Stimulated activated CD4-positive, alpha-beta T cell treated with anti-CD3 and anti-CD28 coated beads, Interleukin-4, amount 100 ng/mL, for 4 hours (primary cell): ENCODE measurements around the gene TAOK3.
A peak's percentile ranks its signal among the peaks of the same experiment; 100 is the strongest.
"Not testable (repeated sequence)": the region's sequence is repeated elsewhere in the genome, so short reads cannot be mapped to it uniquely, and the experiment has no call there.

Source experiments
- DNase-seq, 2 experiments: peaks; one replicate each; pipeline ENCODE4 v3.0.0-alpha.2; 2020

The TAOK3 gene

GRCh38 chr12:118189741-118190191 lies 182.9 kb downstream of the TAOK3 start:
- DNase-seq, result no peak

- no peak for DNase-seq
Observed at GRCh38 chr12:118188690-118189371, 183.9 kb downstream of the TAOK3 start.

GRCh38 chr12:118187751-118188435 lies 184.8 kb downstream of the TAOK3 start:
- DNase-seq, result no peak

GRCh38 chr12:118185602-118186397 lies 186.9 kb downstream of the TAOK3 start:
- no peak for DNase-seq

DNA sequence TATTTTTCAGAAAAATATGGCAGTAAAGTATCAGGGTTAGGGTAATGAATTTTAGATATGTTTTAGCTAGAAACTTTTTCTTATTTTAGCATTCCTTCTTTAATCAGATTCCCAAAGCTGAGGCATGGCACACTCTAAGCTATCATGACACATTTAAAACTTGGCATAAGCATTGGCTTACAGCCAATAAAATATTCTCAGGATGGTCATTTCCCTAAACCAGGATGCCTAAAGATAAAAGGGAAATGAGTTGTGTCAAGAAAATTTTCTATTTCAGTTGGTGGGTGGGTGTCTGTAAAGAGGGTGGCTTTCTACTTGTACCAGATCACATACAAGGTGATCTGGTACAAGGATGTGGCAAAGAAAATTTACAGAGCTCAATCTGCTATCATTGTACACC lies 189.0 kb downstream of the TAOK3 start:
- DNase-seq, result no peak

GRCh38 chr12:118183155-118183554 lies 189.6 kb downstream of the TAOK3 start:
- DNase-seq, result no peak

DNA sequence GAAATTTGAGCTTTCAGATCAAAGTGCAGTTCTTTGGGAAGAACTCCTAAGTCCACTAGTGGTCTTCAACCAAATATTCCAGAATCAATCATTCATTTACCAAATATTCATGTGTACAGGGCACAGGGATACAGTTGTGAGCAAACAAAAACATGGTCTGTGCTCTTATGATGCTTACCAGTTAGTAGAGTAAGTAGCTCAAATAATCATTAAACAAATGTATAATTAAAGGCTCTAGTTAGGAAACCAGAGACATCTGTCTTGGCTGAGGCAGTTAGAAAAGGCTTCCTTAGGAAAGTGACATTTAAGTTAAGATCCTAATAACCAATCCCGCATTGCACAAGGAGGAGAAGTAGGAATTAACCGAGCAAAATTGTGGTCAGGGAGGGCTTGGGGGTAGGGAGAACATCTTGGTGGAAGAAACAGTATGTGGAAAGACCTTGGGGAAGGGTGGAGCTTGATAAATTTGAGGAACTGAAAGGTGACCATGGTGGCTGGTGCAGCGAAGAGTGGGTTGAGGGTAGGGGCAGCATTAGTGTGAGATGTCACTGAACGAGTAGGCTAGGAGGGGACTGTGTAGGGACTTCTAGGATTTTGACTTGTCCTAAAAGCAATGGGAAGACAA lies 196.8 kb downstream of the TAOK3 start:
- DNase-seq, result no peak

GRCh38 chr12:118166946-118167345 lies 205.8 kb downstream of the TAOK3 start:
- DNase-seq, result no peak

DNA sequence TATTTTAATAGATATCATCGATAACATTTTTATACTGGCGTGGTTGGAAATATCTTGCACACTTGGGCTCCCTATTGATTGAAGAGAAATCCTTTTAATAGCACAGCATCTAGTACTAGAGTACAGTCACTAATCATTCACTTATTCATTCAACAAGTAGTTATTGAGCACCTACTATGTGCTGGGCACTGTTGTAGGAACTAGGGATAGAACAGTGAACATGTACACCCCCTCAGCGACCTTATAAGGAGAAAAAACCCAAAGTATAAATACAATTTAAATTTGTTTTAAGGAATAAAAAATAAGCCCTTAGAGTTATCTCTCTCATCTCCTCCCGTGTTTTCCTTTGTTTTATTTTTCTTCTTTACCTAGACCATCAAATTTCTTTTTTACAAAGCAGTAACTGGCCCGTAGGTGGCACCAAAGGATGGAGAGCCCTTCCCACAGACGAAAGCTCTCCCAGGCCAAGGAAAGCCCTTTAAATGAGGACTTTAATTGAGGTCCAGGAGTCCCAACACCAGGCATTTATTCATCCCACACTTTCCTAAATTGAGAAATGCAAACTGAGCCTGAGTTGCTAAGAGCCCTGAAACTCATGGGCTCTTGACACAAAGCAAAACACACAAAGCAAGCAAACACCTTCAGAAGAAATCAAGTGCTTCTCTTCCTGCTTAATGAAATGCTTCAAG lies 207.8 kb downstream of the TAOK3 start:
- no peak for DNase-seq

GRCh38 chr12:118160536-118160935 lies 212.2 kb downstream of the TAOK3 start:
- no peak for DNase-seq

DNA sequence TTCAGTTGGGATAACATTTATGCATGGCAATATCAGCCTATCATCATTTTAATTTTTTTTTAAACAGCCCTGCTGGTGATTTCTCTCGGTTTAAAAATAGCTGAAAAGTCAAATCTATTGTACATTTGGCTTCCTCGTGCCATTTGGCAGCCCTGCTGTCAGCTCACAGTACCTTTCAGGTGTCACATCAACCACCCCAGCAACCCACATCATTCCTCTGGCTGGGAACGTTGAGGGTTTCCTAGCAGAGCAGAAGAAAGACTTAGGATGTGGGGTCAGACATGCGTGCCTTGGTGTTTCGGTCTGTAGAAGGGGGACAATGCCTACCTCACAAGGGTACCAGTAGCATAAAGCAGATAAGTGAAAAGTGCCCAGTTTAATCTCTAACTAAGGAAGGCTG lies 221.0 kb downstream of the TAOK3 start:
- DNase-seq, result no peak

- DNase-seq, result no peak
Observed at GRCh38 chr12:118150625-118151024, 222.1 kb downstream of the TAOK3 start.

DNA sequence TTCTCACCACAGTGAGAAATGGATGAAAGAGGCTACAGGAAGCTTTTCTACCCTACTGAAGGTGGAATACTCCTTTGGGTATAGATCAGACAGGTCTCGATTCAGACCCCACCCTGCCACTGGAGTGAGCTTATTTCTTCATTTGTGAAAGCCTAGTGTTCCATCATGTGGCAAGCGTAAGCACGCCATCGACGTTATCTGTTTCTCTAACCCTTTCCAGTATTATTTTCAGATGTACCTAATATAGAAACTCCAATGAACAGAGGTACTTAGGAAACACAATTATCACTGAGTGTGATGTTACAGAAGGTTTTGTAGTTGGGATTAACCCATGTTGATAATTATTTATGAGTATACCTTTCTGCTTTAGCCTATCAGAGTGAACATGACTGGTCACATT lies 224.4 kb downstream of the TAOK3 start:
- DNase-seq, result no peak

DNA sequence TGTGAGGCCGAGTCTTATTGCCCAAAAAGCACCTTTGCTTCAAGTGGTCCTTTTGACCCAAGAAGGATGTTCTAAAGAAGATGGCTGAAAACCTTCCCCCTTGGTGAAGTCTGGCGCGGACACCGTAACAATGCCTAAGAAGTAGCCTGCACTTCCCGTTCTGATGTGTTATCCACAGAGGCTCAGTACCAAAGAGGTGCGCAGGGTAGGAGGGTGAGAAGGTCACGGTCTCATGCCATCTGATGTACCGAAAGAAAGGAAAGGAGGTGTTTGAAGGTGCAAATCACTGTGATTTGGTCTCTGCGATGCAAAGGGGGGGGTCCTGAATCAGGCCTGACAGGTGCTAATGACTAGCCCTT lies 226.9 kb downstream of the TAOK3 start:
- DNase-seq, result no peak

- no peak for DNase-seq
Observed at GRCh38 chr12:118145113-118145797, 227.5 kb downstream of the TAOK3 start.

DNA sequence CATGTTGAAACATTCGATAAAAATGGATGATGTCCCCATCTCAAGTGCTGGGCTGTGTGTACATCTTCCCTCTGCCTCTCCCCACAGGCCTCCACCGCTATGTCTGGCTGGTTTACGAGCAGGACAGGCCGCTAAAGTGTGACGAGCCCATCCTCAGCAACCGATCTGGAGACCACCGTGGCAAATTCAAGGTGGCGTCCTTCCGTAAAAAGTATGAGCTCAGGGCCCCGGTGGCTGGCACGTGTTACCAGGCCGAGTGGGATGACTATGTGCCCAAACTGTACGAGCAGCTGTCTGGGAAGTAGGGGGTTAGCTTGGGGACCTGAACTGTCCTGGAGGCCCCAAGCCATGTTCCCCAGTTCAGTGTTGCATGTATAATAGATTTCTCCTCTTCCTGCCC lies 228.2 kb downstream of the TAOK3 start:
- no peak for DNase-seq

DNA sequence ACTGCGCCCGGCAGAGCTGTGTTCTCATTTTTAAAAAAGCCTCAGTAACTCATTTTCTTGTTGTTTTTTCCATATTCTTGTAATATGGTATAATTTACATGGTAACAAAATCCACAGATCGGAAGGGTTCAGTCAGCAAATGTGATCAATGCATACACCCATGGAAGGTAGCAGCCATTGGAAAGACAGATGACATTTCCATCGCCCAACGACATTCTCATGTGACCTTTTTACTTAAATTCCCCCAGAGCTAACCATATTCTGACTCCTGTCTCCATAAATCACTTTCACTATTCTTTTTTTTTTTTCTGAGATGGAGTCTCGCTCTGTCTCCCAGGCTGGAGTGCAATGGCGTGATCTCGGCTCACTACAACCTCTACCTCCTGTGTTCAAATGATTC lies 231.9 kb downstream of the TAOK3 start:
- DNase-seq, result no peak

DNA sequence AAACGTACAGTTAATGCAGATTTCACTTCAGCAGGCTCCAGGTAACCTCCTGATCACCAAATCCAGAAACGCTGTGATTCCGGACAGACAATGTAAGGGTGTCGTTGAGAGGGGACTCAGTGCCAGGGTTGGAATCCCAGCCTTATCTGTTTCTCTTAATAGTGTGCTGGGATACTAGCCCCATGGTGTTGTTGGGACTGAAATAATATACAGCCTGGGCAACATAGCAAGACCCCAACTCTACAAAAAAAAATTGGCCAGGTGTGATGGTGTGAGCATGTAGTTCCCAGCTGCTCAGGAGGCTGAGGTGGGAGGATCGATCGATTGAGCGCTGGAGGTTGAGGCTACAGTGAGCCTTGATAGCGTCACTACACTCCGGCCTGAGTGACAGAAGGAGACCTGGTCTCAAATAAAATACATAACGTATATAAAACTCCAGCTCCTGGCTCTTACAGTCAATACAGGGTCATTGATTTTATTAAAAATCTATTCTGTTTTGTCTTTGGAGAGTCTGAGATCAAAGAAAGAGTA lies 235.5 kb downstream of the TAOK3 start:
- DNase-seq, result no peak

GRCh38 chr12:118136559-118137003 lies 236.1 kb downstream of the TAOK3 start:
- peak; percentile 19 to 39 for DNase-seq

DNA sequence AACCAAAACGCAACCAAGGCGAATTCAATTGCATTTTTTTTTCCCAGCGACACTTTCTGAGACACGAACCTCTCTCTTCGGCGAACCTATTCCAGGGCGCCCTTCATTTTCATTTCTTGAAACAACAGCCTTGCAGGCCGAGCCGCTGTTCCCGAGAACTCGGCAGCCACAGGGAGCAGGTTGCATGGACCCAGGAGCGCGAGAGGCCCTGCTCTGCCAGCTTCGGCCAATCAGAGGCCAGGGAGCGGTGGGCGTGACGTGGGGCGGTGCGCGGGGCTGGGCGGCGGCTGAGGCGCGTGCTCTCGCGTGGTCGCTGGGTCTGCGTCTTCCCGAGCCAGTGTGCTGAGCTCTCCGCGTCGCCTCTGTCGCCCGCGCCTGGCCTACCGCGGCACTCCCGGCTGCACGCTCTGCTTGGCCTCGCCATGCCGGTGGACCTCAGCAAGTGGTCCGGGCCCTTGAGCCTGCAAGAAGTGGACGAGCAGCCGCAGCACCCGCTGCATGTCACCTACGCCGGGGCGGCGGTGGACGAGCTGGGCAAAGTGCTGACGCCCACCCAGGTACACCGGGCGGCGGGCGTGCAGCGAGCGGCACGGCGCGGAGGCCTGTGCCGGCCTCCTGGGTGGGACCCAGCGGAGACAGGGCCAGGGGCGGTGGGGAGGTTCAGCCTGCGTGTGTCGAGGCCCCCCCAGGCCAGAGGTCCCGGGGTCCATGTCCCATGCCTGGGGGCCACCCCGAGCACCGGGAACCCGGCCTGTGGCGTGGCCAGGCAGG lies 236.7 kb downstream of the TAOK3 start, which contains the start of gene PEBP1:
Gene PEBP1, plus strand, starts transcription at position 337 of the 771 bp plus-strand sequence. Its CDS starts 86 bp downstream, at position 423.
- DNase-seq, result peak; percentile 90 to 93

DNA sequence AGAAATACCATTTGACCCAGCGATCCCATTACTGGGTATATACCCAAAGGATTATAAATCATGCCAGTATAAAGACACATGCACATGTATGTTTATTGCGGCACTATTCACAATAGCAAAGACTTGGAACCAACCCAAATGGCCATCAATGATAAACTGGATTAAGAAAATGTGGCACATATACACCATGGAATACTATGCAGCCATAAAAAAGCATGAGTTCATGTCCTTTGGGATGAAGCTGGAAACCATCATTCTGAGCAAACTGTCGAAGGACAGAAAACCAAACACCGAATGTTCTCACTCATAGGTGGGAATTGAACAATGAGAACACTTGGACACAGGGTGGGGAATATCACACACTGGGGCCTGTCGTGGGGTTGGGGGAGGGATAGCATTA lies 243.3 kb downstream of the TAOK3 start:
- DNase-seq, result not testable (repeated sequence)
